HG03175 (cell line): ENCODE results near the gene SPDYC.

ENCODE experiments used
- ATAC-seq: cut with Tn5 transposase; IDR thresholded peaks from one replicate; pipeline ENCODE4 v1.9.1; 2021; ENCODE audit warnings: mild to moderate bottlenecking, moderate library complexity; ENCODE audit not compliant: unreplicated experiment

SPDYC gene

GRCh38 chr11:65170058-65170534 lies at the start of gene SPDYC:
Gene SPDYC (plus strand): TSS chr11:65170233. CDS start chr11:65171358, 1,125 bp downstream.
- no peak for ATAC-seq

GRCh38 chr11:65120831-65121230 lies 49.2 kb upstream of the SPDYC start:
- no peak for ATAC-seq

GRCh38 chr11:65121447-65121864 lies 48.6 kb upstream of the SPDYC start:
- no peak for ATAC-seq

- ATAC-seq, result peak; percentile 81
Measured at GRCh38 chr11:65121865-65122696, 48.0 kb upstream of the SPDYC start, which contains the start of the genes FAU and MRPL49. Gene FAU (minus strand): TSS chr11:65122134. CDS start chr11:65121813, 321 bp downstream. Gene MRPL49 (plus strand): TSS chr11:65122321. CDS start chr11:65122347, 26 bp downstream.

GRCh38 chr11:65124480-65125196 lies 45.4 kb upstream of the SPDYC start:
- no peak for ATAC-seq

- no peak for ATAC-seq
Measured at GRCh38 chr11:65125197-65126056, 44.6 kb upstream of the SPDYC start.

GRCh38 chr11:65126624-65127274 lies 43.3 kb upstream of the SPDYC start:
- ATAC-seq, result no peak

GRCh38 chr11:65127473-65128181 lies 42.4 kb upstream of the SPDYC start:
- no peak for ATAC-seq

- ATAC-seq, result no peak
Measured at GRCh38 chr11:65128182-65129145, 41.6 kb upstream of the SPDYC start.

- ATAC-seq, result no peak
Measured at GRCh38 chr11:65129649-65130441, 40.2 kb upstream of the SPDYC start.

GRCh38 chr11:65130631-65131416 lies 39.2 kb upstream of the SPDYC start:
- ATAC-seq, result no peak

GRCh38 chr11:65131417-65131776 lies 38.6 kb upstream of the SPDYC start:
- no peak for ATAC-seq

GRCh38 chr11:65131895-65132237 lies 38.2 kb upstream of the SPDYC start:
- ATAC-seq, result no peak

GRCh38 chr11:65132238-65132987 lies 37.6 kb upstream of the SPDYC start:
- peak; percentile 36 for ATAC-seq

GRCh38 chr11:65132988-65133700 lies 36.9 kb upstream of the SPDYC start:
- no peak for ATAC-seq

- no peak for ATAC-seq
Measured at GRCh38 chr11:65133724-65134123, 36.3 kb upstream of the SPDYC start.
